HepG2 (cell line): Measurements from ENCODE around the gene CTDSP1. TPM values are rescaled to one million over a fixed set of nuclear protein-coding genes. Genes with fewer than 3 reads are reported as not detected.

Source experiments
- AHDC1 ChIP-seq: sonication (generic); formaldehyde crosslinking; IDR thresholded peaks from 2 replicates; pipeline ENCODE4 v1.5.1; 2020; ENCODE audit warnings: mild to moderate bottlenecking, missing genetic modification reagents, borderline replicate concordance
- DMTF1 ChIP-seq: sonication (generic); formaldehyde crosslinking; IDR thresholded peaks from 2 replicates; pipeline ENCODE4 v1.4.0; 2020; ENCODE audit warnings: mild to moderate bottlenecking, missing genetic modification reagents
- KDM4B ChIP-seq: sonication (generic); formaldehyde crosslinking; IDR thresholded peaks from 2 replicates; pipeline ENCODE4 v1.4.0; 2020; ENCODE audit warnings: missing genetic modification reagents
- KLF15 ChIP-seq: sonication (generic); formaldehyde crosslinking; IDR thresholded peaks from 2 replicates; pipeline ENCODE4 v1.8.1; 2023; ENCODE audit warnings: borderline replicate concordance, mild to moderate bottlenecking, inconsistent platforms, missing genetic modification reagents, mixed read lengths
- POLR2AphosphoS5 ChIP-seq: IDR thresholded peaks from 2 replicates; pipeline ENCODE4 v1.6.1; 2012; ENCODE audit warnings: low read depth, low read length
- ZBTB40 ChIP-seq, 2 experiments: fragments of 450-650 bp in 1 of 2; sonication (generic) in 1 of 2; formaldehyde crosslinking in 1 of 2; IDR thresholded peaks; 2 replicates each; pipeline versions ENCODE4 v1.6.1 to v1.8.0; 2016 to 2022; ENCODE audit warnings: antibody characterized with exemption in 1 of 2, mild to moderate bottlenecking in 1 of 2, missing genetic modification reagents in 1 of 2
- ZNF101 ChIP-seq: sonication (generic); formaldehyde crosslinking; IDR thresholded peaks from 2 replicates; pipeline ENCODE4 v1.4.0; 2020; ENCODE audit warnings: mild to moderate bottlenecking, low read depth, missing genetic modification reagents, borderline replicate concordance
- ZNF782 ChIP-seq: sonication (generic); formaldehyde crosslinking; IDR thresholded peaks from 2 replicates; pipeline ENCODE4 v1.4.0; 2020; ENCODE audit warnings: missing genetic modification reagents, mild to moderate bottlenecking, borderline replicate concordance
- polyA plus RNA-seq, 8 experiments: library from polyadenylated mRNA; depleted of rRNA in 3 of 8; stranded (reverse) in 7 of 8; unstranded in 1 of 8; fragments of >200 nt; fragmentation: Illumina TruSeq in 4 of 8; extraction: Trizol in 4 of 8; gene quantifications; 2 replicates each; pipeline versions ENCODE4 v1.2.1 to v1.2.3, GENCODE V29; 2011 to 2016; ENCODE audit warnings: low read depth in 4 of 8, missing spikeins in 1 of 8, mixed read lengths in 1 of 8; ENCODE audit not compliant: insufficient read depth in 1 of 8
- total RNA-seq, 5 experiments: library from RNA; depleted of rRNA; stranded (reverse); fragments of >200 nt; fragmentation: Illumina TruSeq; extraction: Trizol; gene quantifications; 2 replicates each; pipeline ENCODE4 v1.2.3, GENCODE V29; 2016; ENCODE audit warnings: low read depth in 1 of 5

The CTDSP1 gene
- total and polyA plus RNA-seq, 2 of the 13 experiments (the other 11 are each of a cell fraction or from before 2014, with no cell fraction given), result 91.0 to 268 TPM

GRCh38 chr2:218400930-218401881 lies 1.5 kb downstream of the CTDSP1 start (continued):
- TF ChIP-seq AHDC1 (no peak; the same call in 1 of the 2 replicates), POLR2AphosphoS5 (peak; percentile 65), KDM4B (CRISPR knock-in tag) (0 out of 2 replicates have a peak, but pooled peaks have one; percentile 6), ZBTB40 (IDR thresholded peaks at IDR 0.05) (no peak), ZBTB40 (CRISPR knock-in tag; IDR thresholded peaks at IDR 0.05) (peak; percentile 92), ZNF101 (CRISPR knock-in tag) (0 out of 2 replicates have a peak, but pooled peaks have one; percentile 70), DMTF1 (CRISPR knock-in tag) (peak; percentile 72; the same call in 1 of the 2 replicates), KLF15 (CRISPR knock-in tag) (peak; percentile 34; the same call in 1 of the 2 replicates), ZNF782 (CRISPR knock-in tag) (peak; percentile 50; the same call in 1 of the 2 replicates)
